B cell (primary cell): ENCODE results near the gene CDC45. TPM values are rescaled to one million over a fixed set of nuclear protein-coding genes. Genes with fewer than 3 reads are reported as not detected.

Experiments
- ATAC-seq: fragments of 200-7000 bp; cut with Tn5 transposase; one replicate; pipeline ENCODE4 v1.10.0; 2021; ENCODE audit warnings: low read depth, mild to moderate bottlenecking, moderate number of reproducible peaks, moderate library complexity
- CTCF ChIA-PET: fragments of 350-600 bp; sonication (Branson Sonifier 250); formaldehyde crosslinking; loops from one replicate; lab custom pipeline; 2021; ENCODE audit warnings: antibody characterized with exemption, inconsistent platforms; lab: Charles Lee
- POLR2A ChIA-PET: fragments of 350-600 bp; sonication (Branson Sonifier 250); formaldehyde crosslinking; loops from one replicate; lab custom pipeline; 2021; ENCODE audit warnings: antibody characterized with exemption; lab: Charles Lee
- DNase-seq: peaks from one replicate; pipeline ENCODE4 v3.0.0; 2013
- H2AFZ ChIP-seq: 2 replicates; pipeline ENCODE4 v1.6.1; 2012; ENCODE audit warnings: mild to moderate bottlenecking, low read depth, low read length; ENCODE audit not compliant: insufficient read depth, poor library complexity, severe bottlenecking
- H3K27ac ChIP-seq, 2 donors: 1 replicate in 1 of 2; 2 replicates in 1 of 2; pipeline ENCODE4 v1.5.1; 2012 to 2013; ENCODE audit warnings: low read length in 2 of 2, mild to moderate bottlenecking in 2 of 2, moderate library complexity in 1 of 2
- H3K27me3 ChIP-seq, 4 experiments: fragments of 200-600 bp in 1 of 4; sonication (generic) in 1 of 4; replicated peaks in 1 of 4; 1 replicate in 2 of 4; 2 replicates in 2 of 4; pipeline versions ENCODE4 v1.6.1 to v1.7.0; 2013 to 2016; ENCODE audit warnings: low read length in 3 of 4, mild to moderate bottlenecking in 2 of 4, mixed read lengths in 1 of 4, moderate library complexity in 1 of 4; ENCODE audit not compliant: insufficient read depth in 4 of 4, control insufficient read depth in 3 of 4; ENCODE audit errors: control extremely low read depth in 1 of 4
- H3K36me3 ChIP-seq, 2 experiments: replicated peaks in 1 of 2; 1 replicate in 1 of 2; 2 replicates in 1 of 2; pipeline versions ENCODE4 v1.6.1 to v1.7.1; 2013; ENCODE audit warnings: low read length in 1 of 2; ENCODE audit not compliant: insufficient read depth in 2 of 2, control insufficient read depth in 1 of 2; ENCODE audit errors: control extremely low read depth in 1 of 2, extremely low read depth in 1 of 2
- H3K4me1 ChIP-seq, 2 donors: fragments of 200-600 bp in 1 of 2; sonication (generic) in 1 of 2; 1 replicate in 1 of 2; 2 replicates in 1 of 2; pipeline versions ENCODE4 v1.5.1 to v1.6.1; 2013 to 2017; ENCODE audit warnings: low read length in 2 of 2; ENCODE audit not compliant: control insufficient read depth in 2 of 2, insufficient read depth in 2 of 2
- H3K4me2 ChIP-seq: replicated peaks from 2 replicates; pipeline ENCODE3; 2012; ENCODE audit warnings: mild to moderate bottlenecking, low read depth, low read length; ENCODE audit not compliant: poor library complexity, severe bottlenecking
- H3K4me3 ChIP-seq, 5 experiments: fragments of 200-600 bp in 1 of 5; sonication (generic) in 1 of 5; 1 replicate in 3 of 5; 2 replicates in 2 of 5; pipeline versions ENCODE4 v1.5.1 to v1.7.0; 2011 to 2016; ENCODE audit warnings: low read length in 4 of 5, mild to moderate bottlenecking in 4 of 5, low read depth in 2 of 5, control low read depth in 1 of 5, moderate library complexity in 1 of 5; ENCODE audit not compliant: insufficient read depth in 1 of 5; ENCODE audit errors: control extremely low read depth in 1 of 5, extremely low read depth in 1 of 5
- H3K79me2 ChIP-seq: fragments of 200-600 bp; sonication (generic); one replicate; pipeline ENCODE4 v1.6.0; 2016; ENCODE audit warnings: low read length; ENCODE audit not compliant: control insufficient read depth, insufficient read depth
- H3K9ac ChIP-seq: fragments of 200-600 bp; sonication (generic); 2 replicates; pipeline ENCODE4 v1.6.1; 2017; ENCODE audit warnings: mild to moderate bottlenecking, low read length, moderate library complexity
- H3K9me3 ChIP-seq, 3 donors: one replicate each; pipeline versions ENCODE4 v1.6.1 to v1.7.1; 2013; ENCODE audit warnings: low read length in 2 of 3; ENCODE audit not compliant: control insufficient read depth in 2 of 3, insufficient read depth in 1 of 3; ENCODE audit errors: control extremely low read depth in 1 of 3
- H4K20me1 ChIP-seq: 2 replicates; pipeline ENCODE4 v1.6.0; 2012; ENCODE audit warnings: mild to moderate bottlenecking, low read length; ENCODE audit not compliant: insufficient read depth, control insufficient read depth, poor library complexity, severe bottlenecking
- H3K27ac Mint-ChIP-seq: one replicate; pipeline ENCODE4 v1.8.0; 2021; ENCODE audit warnings: mixed read lengths
- H3K27me3 Mint-ChIP-seq: one replicate; pipeline ENCODE4 v1.8.0; 2021; ENCODE audit warnings: mixed read lengths
- H3K4me1 Mint-ChIP-seq: one replicate; pipeline ENCODE4 v1.8.0; 2021; ENCODE audit warnings: mixed read lengths
- H3K4me3 Mint-ChIP-seq: one replicate; pipeline ENCODE4 v1.8.0; 2021; ENCODE audit warnings: mixed read lengths
- H3K9me3 Mint-ChIP-seq: one replicate; pipeline ENCODE4 v1.8.0; 2022; ENCODE audit warnings: mixed read lengths; ENCODE audit not compliant: insufficient read depth
- EZH2 ChIP-seq: IDR thresholded peaks from 2 replicates; pipeline ENCODE4 v1.6.1; 2012; ENCODE audit warnings: borderline replicate concordance, low read depth, mild to moderate bottlenecking, moderate library complexity, low read length; ENCODE audit not compliant: insufficient read depth, poor library complexity, severe bottlenecking
- WGBS: methylation state at CpG from one replicate; pipeline ENCODE4 v1.1.5; 2013; ENCODE audit warnings: missing lambda C conversion rate; ENCODE audit not compliant: insufficient coverage; 5-methylcytosine and 5-hydroxymethylcytosine counted together
- intact Hi-C: fragments of 100-400 bp; cut with micrococcal nuclease; formaldehyde crosslinking; loops from one replicate; pipeline ENCODE4 v1.10.0; 2022
- polyA plus RNA-seq: library from polyadenylated mRNA; depleted of rRNA; stranded (reverse); fragments of >200 nt; gene quantifications from 2 replicates; pipeline ENCODE4 v1.2.3, GENCODE V29; 2012
- total RNA-seq, 2 donors: library from RNA; stranded (reverse); fragments of 120-200 nt in 1 of 2; gene quantifications; 1 replicate in 1 of 2; 2 replicates in 1 of 2; pipeline versions ENCODE4 v1.2.3 to v1.2.4, GENCODE V29; 2013 to 2022
- TF ChIP-seq, protein P1 (sequence below): fragments of 200-600 bp; IDR thresholded peaks from one replicate; pipeline ENCODE4 v1.8.0; 2022; ENCODE audit warnings: antibody characterized with exemption, mild to moderate bottlenecking

Gene CDC45
- total and polyA plus RNA-seq, 2 donors (not counting 1 experiment from before 2014, with no cell fraction given) = 0.49 to 1.4 TPM

DNA sequence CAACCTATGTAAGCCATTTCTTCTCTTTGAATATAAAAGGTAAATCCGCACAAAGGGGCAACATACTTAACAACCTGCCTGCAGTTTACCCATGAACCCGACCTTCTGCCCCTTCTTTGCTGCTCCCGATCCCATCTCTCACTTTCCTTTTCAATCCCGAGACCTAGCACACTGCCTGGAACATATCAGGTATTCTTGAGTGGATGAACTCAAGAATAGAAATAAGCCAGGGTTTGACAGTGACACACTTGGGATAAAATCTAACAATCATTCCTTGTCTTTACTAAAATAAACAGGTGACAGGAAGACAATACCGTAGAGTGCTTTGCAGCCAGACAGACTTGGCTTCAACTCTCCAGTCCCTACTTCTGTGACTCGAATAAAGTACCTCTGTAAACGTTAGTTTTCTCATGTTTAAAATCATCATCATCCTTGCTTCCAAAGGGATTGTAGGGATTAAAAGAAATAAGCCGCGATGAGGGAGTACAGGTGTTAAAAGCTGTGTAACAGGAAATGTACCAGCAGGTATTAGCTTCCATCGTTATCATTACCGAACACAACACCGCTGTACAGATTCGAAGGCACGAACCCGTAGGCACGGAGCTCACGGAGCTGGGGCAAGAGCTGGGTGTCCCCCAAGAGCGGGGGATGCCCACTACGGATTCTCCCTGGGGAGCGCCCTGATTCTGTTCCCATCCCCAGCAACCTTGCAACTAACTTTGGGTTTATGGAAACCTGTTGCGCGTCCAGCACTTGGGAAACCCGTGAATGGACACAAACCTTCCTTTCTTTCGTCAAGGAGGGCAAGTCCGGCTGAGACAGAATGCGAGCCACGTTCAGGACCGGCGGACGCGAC is 1.4 kb upstream of the CDC45 start:
- peaks cover 16 to 20% of the 10 kb centered on the region in 2 donors for H3K4me1 ChIP-seq
- H4K20me1 ChIP-seq = peaks cover 27% of the 10 kb centered on the region
- no peak for TF ChIP-seq EZH2
- TF ChIP-seq, protein P1, sequence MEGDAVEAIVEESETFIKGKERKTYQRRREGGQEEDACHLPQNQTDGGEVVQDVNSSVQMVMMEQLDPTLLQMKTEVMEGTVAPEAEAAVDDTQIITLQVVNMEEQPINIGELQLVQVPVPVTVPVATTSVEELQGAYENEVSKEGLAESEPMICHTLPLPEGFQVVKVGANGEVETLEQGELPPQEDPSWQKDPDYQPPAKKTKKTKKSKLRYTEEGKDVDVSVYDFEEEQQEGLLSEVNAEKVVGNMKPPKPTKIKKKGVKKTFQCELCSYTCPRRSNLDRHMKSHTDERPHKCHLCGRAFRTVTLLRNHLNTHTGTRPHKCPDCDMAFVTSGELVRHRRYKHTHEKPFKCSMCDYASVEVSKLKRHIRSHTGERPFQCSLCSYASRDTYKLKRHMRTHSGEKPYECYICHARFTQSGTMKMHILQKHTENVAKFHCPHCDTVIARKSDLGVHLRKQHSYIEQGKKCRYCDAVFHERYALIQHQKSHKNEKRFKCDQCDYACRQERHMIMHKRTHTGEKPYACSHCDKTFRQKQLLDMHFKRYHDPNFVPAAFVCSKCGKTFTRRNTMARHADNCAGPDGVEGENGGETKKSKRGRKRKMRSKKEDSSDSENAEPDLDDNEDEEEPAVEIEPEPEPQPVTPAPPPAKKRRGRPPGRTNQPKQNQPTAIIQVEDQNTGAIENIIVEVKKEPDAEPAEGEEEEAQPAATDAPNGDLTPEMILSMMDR = no peak
- H3K36me3 ChIP-seq = peaks cover 4 to 20% of the 10 kb centered on the region in 2 experiments
- no peaks in the 10 kb centered on the region for H3K27me3 Mint-ChIP-seq
- peak overlapping the region; percentile 92 for H2AFZ ChIP-seq
- no peak for DNase-seq
- peaks cover 23% of the 10 kb centered on the region for H3K4me1 Mint-ChIP-seq
- H3K27me3 ChIP-seq = no peaks in the 10 kb centered on the region
- peak overlapping the region; percentile 92 for H3K4me2 ChIP-seq
- no peaks in the 10 kb centered on the region for H3K9me3 ChIP-seq
- no peaks in the 10 kb centered on the region for H3K9me3 Mint-ChIP-seq
- intact Hi-C loops = loop anchor here (2.0 kb wide), 1 partner anchor 145 kb away; no protein-coding TSS in a partner anchor
- ATAC-seq = no peak
- ChIA-PET POLR2A (interaction anchor here (1.2 to 2.2 kb wide), 3 partner anchors 44 to 46 kb away, joined by 4 to 18 read pairs (median 6); partner anchors contain the start of genes HIRA and MRPL40), CTCF (interaction anchor here (0.7 to 5.5 kb wide), 15 partner anchors 15 to 370 kb away, joined by 3 to 29 read pairs (median 3); partner anchors contain the start of genes C22orf39, CLTCL1, ESS2 and SLC25A1)
- peaks cover 52% of the 10 kb centered on the region for H3K79me2 ChIP-seq
- peak overlapping the region; percentile 67 for H3K27ac Mint-ChIP-seq
- H3K4me3 Mint-ChIP-seq = peak overlapping the region; percentile 98
- peak overlapping the region; percentile 98 for H3K9ac ChIP-seq
- WGBS = 0% methylated on average over 21 of the region's 31 CpGs
- peak overlapping the region; percentile 98 to 100 for H3K27ac ChIP-seq
- peak overlapping the region; percentile 66 to 84 (median 83) for H3K4me3 ChIP-seq
